GM12865 (cell line): ENCODE measurements around the gene PSAT1.

ENCODE experiments used
- DNase-seq: peaks from one replicate; pipeline ENCODE4 v3.0.0; 2010; ENCODE audit warnings: low read depth
- H3K4me3 ChIP-seq: 2 replicates; pipeline ENCODE4 v1.5.1; 2011; ENCODE audit warnings: mild to moderate bottlenecking, low read depth, low read length, control low read depth
- CTCF ChIP-seq: IDR thresholded peaks from 2 replicates; pipeline ENCODE4 v1.5.1; 2011; ENCODE audit warnings: low read length, control low read depth, low read depth, inconsistent platforms; ENCODE audit not compliant: insufficient read depth; ENCODE audit errors: missing control alignments

Gene PSAT1

GRCh38 chr9:78292026-78292425, 4.9 kb upstream of the PSAT1 start:
- DNase-seq, result no peak
- no peak for TF ChIP-seq CTCF
- no peak overlapping the region for H3K4me3 ChIP-seq

GRCh38 chr9:78292716-78293497, 4.0 kb upstream of the PSAT1 start:
- DNase-seq, result no peak

GRCh38 chr9:78294290-78295176, 2.4 kb upstream of the PSAT1 start:
- no peak for DNase-seq
- H3K4me3 ChIP-seq, result no peak overlapping the region
- TF ChIP-seq CTCF, result no peak

More at GRCh38 chr9:78292716-78293497, 4.0 kb upstream of the PSAT1 start:
- H3K4me3 ChIP-seq, result no peak overlapping the region
- TF ChIP-seq CTCF, result no peak

GRCh38 chr9:78295177-78295575, 1.7 kb upstream of the PSAT1 start:
- no peak overlapping the region for H3K4me3 ChIP-seq
- no peak for TF ChIP-seq CTCF
- no peak for DNase-seq

- no peak for TF ChIP-seq CTCF
- DNase-seq, result no peak
- H3K4me3 ChIP-seq, result no peak overlapping the region
Measured at GRCh38 chr9:78295731-78296130, 1.2 kb upstream of the PSAT1 start.

- TF ChIP-seq CTCF, result no peak
- peak; percentile 6 for DNase-seq
- H3K4me3 ChIP-seq, result peak overlapping the region; percentile 59
Measured at GRCh38 chr9:78296201-78296892, 578 bp upstream of the PSAT1 start.
